Peyer's patch (tissue), 4 donors: ENCODE measurements around the gene SPAG6.

Experiments
- POLR2A ChIP-seq, 2 donors: fragments of 450-650 bp; IDR thresholded peaks; one replicate each; pipeline ENCODE4 v1.5.1; 2017; ENCODE audit warnings: antibody characterized with exemption in 2 of 2, mild to moderate bottlenecking in 2 of 2, moderate library complexity in 2 of 2
- TF ChIP-seq, protein P1 (sequence below), 6 experiments: fragments of 450-650 bp in 4 of 6; fragments of 200-600 bp in 2 of 6; sonication (generic) in 1 of 6; IDR thresholded peaks; one replicate each; pipeline ENCODE4 v1.5.1; 2017 to 2019; ENCODE audit warnings: antibody characterized with exemption in 6 of 6, mild to moderate bottlenecking in 3 of 6, moderate library complexity in 1 of 6

DNA sequence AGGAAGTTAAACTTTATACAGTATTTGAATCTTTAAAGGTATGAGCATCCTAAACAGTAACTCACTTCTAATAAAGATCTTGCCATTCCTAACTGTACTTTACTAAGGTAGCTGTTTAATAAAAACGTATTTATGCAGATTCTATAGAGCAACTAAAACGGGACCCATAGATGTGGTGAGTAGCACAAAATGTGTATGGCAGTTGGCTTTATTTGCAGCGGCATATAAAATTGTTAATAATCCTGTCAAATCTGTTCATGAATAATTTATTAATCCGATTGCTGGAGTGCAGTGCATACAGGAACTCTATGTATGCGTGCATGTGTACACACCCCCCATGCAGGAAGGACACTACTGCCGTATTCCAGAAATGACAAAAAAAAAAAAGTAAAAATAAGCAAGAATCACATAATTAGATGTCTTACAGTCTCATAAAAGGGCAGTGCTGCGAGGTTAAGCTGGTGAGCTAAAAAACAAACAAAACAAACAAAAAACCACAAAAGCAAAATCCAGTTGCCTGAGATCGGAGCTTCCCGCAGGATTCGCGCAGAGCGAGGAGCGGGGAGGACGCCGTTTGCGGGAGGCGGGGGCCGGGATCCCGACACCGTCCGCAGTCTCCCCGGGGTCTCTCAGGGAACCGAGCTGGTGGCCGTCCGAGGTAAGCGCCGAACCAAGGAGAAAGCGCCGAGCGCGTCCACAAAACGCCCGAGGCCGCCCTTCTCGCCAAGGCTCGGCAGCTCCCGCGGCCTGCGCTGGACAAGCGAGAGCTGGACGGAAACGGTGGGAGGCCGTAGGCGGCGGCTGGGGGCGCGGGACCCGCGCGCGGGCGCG, 29.6 kb upstream of the SPAG6 start:
- TF ChIP-seq, protein P1, sequence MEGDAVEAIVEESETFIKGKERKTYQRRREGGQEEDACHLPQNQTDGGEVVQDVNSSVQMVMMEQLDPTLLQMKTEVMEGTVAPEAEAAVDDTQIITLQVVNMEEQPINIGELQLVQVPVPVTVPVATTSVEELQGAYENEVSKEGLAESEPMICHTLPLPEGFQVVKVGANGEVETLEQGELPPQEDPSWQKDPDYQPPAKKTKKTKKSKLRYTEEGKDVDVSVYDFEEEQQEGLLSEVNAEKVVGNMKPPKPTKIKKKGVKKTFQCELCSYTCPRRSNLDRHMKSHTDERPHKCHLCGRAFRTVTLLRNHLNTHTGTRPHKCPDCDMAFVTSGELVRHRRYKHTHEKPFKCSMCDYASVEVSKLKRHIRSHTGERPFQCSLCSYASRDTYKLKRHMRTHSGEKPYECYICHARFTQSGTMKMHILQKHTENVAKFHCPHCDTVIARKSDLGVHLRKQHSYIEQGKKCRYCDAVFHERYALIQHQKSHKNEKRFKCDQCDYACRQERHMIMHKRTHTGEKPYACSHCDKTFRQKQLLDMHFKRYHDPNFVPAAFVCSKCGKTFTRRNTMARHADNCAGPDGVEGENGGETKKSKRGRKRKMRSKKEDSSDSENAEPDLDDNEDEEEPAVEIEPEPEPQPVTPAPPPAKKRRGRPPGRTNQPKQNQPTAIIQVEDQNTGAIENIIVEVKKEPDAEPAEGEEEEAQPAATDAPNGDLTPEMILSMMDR (IDR thresholded peaks at IDR 0.05): no peak
- TF ChIP-seq POLR2A (IDR thresholded peaks at IDR 0.05): no peak
